Neural cell (in vitro differentiated cells): ENCODE measurements around the gene SLC2A4.

Experiments used
- EP300 ChIP-seq: fragments of 450-650 bp; conservative IDR thresholded peaks from 2 replicates; pipeline ENCODE4 v1.6.1; 2014; ENCODE audit warnings: antibody characterized with exemption, mild to moderate bottlenecking, moderate library complexity; ENCODE audit not compliant: poor library complexity, severe bottlenecking
- EZH2 ChIP-seq: fragments of 200-600, 300-800 bp; shearing (Covaris generic), sonication (generic); IDR thresholded peaks from 2 replicates; pipeline ENCODE4 v1.6.1; 2014; ENCODE audit warnings: antibody characterized with exemption, low read length, borderline replicate concordance, mild to moderate bottlenecking; ENCODE audit not compliant: insufficient read depth, poor library complexity, severe bottlenecking
- MXI1 ChIP-seq: fragments of 450-650 bp; conservative IDR thresholded peaks from 2 replicates; pipeline ENCODE4 v1.6.1; 2014; ENCODE audit warnings: antibody characterized with exemption, mild to moderate bottlenecking; ENCODE audit not compliant: poor library complexity, severe bottlenecking
- POLR2AphosphoS5 ChIP-seq: IDR thresholded peaks from 2 replicates; pipeline ENCODE4 v1.6.1; 2012
- SMC3 ChIP-seq: fragments of 450-650 bp; conservative IDR thresholded peaks from 2 replicates; pipeline ENCODE4 v1.6.1; 2014; ENCODE audit warnings: antibody characterized with exemption, mild to moderate bottlenecking, moderate library complexity; ENCODE audit not compliant: poor library complexity
- TF ChIP-seq, protein P1 (sequence below): fragments of 450-650 bp; IDR thresholded peaks from 2 replicates; pipeline ENCODE4 v1.5.1; 2014; ENCODE audit warnings: antibody characterized with exemption, mild to moderate bottlenecking, moderate library complexity; ENCODE audit not compliant: poor library complexity, severe bottlenecking
- TF ChIP-seq, protein P2 (sequence below): IDR thresholded peaks from 2 replicates; pipeline ENCODE4 v1.6.1; 2012; ENCODE audit warnings: borderline replicate concordance

DNA sequence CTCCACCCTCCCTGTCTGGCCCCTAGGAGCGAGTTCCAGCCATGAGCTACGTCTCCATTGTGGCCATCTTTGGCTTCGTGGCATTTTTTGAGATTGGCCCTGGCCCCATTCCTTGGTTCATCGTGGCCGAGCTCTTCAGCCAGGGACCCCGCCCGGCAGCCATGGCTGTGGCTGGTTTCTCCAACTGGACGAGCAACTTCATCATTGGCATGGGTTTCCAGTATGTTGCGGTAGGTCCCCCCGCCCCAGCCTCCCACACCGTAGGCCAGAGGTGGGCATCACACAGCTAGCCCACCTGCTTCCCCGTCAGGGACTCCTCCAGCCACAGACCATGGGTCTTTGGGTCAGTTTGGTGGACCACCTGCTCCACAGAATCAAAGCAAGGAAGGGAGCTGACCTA, 4.2 kb downstream of the SLC2A4 start:
- TF ChIP-seq, protein P1, sequence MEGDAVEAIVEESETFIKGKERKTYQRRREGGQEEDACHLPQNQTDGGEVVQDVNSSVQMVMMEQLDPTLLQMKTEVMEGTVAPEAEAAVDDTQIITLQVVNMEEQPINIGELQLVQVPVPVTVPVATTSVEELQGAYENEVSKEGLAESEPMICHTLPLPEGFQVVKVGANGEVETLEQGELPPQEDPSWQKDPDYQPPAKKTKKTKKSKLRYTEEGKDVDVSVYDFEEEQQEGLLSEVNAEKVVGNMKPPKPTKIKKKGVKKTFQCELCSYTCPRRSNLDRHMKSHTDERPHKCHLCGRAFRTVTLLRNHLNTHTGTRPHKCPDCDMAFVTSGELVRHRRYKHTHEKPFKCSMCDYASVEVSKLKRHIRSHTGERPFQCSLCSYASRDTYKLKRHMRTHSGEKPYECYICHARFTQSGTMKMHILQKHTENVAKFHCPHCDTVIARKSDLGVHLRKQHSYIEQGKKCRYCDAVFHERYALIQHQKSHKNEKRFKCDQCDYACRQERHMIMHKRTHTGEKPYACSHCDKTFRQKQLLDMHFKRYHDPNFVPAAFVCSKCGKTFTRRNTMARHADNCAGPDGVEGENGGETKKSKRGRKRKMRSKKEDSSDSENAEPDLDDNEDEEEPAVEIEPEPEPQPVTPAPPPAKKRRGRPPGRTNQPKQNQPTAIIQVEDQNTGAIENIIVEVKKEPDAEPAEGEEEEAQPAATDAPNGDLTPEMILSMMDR: no peak
- TF ChIP-seq EZH2: no peak
- no peak for TF ChIP-seq POLR2AphosphoS5
- no peak for TF ChIP-seq EP300
- no peak for TF ChIP-seq MXI1
- TF ChIP-seq SMC3: no peak
- TF ChIP-seq, protein P2, sequence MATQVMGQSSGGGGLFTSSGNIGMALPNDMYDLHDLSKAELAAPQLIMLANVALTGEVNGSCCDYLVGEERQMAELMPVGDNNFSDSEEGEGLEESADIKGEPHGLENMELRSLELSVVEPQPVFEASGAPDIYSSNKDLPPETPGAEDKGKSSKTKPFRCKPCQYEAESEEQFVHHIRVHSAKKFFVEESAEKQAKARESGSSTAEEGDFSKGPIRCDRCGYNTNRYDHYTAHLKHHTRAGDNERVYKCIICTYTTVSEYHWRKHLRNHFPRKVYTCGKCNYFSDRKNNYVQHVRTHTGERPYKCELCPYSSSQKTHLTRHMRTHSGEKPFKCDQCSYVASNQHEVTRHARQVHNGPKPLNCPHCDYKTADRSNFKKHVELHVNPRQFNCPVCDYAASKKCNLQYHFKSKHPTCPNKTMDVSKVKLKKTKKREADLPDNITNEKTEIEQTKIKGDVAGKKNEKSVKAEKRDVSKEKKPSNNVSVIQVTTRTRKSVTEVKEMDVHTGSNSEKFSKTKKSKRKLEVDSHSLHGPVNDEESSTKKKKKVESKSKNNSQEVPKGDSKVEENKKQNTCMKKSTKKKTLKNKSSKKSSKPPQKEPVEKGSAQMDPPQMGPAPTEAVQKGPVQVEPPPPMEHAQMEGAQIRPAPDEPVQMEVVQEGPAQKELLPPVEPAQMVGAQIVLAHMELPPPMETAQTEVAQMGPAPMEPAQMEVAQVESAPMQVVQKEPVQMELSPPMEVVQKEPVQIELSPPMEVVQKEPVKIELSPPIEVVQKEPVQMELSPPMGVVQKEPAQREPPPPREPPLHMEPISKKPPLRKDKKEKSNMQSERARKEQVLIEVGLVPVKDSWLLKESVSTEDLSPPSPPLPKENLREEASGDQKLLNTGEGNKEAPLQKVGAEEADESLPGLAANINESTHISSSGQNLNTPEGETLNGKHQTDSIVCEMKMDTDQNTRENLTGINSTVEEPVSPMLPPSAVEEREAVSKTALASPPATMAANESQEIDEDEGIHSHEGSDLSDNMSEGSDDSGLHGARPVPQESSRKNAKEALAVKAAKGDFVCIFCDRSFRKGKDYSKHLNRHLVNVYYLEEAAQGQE: no peak
